GM12874 (cell line): ENCODE data around the gene TMEM8B.

Experiments
- CTCF ChIP-seq: IDR thresholded peaks from 2 replicates; pipeline ENCODE4 v1.5.1; 2011; ENCODE audit warnings: low read depth, mild to moderate bottlenecking, control low read depth, low read length, moderate library complexity; ENCODE audit not compliant: insufficient read depth

TMEM8B gene

DNA sequence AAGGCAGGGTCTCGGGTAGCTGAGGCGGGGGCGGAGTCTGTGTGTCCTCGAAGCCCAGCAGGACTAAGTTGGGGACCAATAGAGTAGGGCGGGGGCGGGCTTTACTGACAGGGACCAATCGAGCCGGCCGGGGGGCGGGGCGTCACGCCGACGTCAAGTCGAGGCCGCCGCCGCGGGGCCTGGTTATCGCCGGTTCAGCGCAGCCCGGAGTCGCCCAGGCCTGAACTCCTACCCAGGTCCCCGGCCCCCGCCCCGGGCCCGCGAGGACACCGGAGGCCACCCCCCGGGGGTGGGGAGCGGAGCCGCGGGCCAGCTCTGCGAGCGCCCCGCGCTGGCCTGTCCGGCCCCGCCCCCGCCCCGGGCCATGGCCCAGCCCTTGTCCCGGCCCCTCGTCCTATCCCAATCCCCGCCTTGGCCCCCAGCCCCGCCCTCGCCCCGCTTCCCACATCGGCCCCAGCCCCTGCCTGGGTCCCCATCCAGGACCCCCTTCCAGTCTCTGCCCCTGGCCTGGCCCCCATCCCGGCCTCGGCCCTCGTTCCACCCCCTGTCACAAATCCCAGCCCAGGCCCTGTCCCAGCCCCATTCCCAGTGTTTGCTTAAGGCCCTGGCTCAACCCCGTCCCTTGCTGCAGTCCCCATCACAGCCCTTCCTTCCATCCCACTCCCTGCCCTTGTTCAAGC is at the start of gene TMEM8B:
TMEM8B (plus strand) TSS at position 145 of the 680 bp plus-strand sequence; CDS start at position 365, 220 bp downstream.
- TF ChIP-seq CTCF: no peak

- no peak for TF ChIP-seq CTCF
These were observed 48.0 kb upstream of the TMEM8B start for GRCh38 chr9:35781066-35781465.

DNA sequence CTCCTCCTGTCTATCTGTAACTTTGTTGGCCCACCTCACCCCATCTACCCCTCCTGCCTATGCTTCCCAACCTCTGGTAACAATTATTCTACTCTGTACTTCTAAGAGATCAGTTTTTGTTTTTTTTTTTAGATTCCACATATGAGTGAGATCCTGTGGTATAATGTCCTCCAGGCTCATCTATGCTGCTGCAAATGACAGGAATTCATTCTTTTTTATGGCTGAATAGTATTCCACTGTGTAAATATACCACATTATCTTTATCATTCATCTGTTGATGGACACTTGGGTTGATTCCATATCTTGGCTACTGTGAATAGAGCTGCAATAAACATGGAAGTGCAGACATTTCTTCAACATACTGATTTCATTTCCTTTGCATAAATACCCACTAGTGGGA is 45.6 kb upstream of the TMEM8B start:
- no peak for TF ChIP-seq CTCF

DNA sequence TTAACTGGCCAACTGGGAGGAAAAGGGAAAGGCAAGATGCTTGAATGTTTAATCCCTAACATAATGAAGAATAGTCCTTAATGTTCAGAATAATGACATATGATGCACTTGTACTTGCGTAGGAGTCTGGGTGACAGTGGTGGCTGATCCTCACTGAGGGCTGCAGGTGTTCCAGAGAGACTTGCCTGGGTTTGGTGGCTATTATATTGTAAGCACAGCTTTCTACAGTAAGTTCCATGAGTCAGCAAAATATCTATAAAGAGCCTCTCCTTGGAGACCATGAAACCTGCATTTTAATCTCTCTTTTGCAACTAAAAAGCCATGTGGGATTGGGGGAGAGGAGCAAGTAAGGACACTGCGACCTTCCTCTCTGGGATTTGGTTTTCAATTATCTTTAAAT is 39.5 kb upstream of the TMEM8B start:
- no peak for TF ChIP-seq CTCF

DNA sequence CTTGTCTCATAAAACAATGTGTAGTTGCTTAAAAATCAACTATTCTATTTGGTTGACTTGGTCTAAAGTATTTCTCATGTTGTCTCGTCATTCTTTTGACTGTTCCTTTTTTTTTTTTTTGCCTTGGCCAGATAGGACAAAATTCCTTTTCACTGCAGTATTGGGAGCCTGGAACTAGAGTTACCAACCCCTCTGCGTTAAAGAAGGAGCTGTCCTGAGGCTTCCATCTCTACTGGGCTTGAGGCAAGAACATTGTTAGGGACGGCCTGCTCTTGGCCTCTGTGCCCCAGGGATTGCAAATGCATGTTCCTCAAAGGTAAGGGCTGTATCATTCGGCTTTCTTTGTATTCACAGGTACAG is 39.0 kb upstream of the TMEM8B start:
- TF ChIP-seq CTCF: no peak

DNA sequence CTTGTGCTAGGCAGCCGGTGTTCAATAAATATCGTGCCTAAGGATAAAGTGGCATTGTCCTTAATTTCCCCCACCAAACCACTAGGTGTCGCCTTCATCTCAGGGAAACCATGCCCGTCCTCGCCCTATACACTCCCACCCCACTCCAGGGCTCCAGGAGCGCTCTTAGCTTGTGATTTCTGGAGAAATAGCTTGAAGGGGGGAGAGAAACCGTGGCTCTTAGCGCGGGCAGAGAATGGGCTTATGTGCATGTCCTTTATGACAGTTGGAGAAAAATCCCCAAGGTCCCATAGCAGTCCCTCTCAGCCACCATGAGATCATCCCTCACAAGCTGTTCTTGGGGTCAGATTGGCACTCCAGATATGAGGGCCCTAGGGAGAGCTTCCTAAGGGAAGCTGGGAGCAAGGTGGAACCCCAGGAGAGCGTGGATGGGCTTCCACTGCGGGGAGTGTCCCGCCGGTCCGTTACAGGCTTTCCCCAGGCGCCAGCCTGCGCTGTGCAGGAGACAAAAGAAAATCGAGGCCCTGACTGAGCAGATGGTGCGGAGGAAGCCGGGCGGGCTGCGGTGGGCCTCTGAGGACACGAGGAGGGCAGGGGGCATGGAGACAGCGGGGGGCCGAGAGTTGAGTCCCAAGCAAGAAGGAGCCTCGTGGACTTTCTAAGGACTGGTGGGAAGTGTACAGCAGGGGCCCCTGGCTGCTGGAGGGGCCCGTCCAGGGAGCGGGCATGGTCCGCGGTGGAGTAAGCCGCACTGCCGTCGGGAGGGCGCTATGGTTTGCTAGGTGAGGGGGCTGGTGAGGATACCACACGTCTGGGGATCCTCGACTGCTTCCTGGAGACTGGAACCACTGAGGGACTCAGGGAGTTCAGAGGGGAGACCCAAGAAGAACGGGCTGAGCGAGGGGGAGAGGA is 38.4 kb upstream of the TMEM8B start:
- TF ChIP-seq CTCF: peak; percentile 78

- TF ChIP-seq CTCF: no peak
These were observed 37.6 kb upstream of the TMEM8B start, which contains the start of gene NPR2 for GRCh38 chr9:35791297-35791921. NPR2 (plus strand) TSS chr9:35791591; CDS start chr9:35792409, 818 bp downstream.
